HG03045 (cell line): ENCODE results near the gene OPN4.

Source experiments
- ATAC-seq: cut with Tn5 transposase; IDR thresholded peaks from one replicate; pipeline ENCODE4 v1.9.1; 2021; ENCODE audit warnings: mild to moderate bottlenecking, moderate library complexity; ENCODE audit not compliant: unreplicated experiment

Gene OPN4

DNA sequence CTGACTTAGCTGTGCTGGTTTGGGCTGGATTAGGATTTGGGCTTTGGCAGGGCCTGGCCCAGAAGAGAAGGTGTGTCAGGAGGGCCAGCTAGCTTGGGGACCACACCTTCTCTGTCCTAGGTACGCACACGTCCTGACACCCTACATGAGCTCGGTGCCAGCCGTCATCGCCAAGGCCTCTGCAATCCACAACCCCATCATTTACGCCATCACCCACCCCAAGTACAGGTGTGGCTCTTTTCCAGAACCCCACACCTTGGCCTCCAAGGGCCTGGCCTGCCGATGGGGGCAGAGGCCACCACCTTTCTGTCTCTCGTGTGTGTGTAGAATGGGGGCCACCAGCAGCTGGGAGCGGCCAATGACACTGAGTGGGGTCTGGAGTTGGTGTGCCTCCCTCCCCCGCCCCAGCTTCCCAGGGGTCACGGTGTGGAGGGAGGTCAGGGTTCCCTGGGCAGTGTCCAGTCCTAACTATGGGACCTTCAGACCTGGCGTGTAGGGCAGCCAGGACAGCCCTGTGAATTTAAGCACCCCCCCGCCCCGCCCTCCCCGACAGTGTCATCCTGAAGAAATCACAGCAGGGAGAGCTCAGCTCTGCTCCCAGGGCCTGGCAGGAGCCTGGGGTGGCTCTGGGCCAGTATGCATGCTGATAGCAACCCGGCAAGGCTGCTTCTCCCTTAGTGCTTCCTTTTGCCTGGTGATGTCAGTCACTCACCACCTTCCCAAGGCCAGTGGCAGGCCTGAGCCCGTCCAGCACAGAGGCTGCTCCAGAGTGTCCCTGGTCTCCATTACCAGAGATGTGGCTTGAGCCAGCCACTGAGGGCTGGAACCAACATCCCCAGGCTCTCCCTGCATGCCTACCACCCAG lies 7.0 kb downstream of the OPN4 start:
- no peak for ATAC-seq

DNA sequence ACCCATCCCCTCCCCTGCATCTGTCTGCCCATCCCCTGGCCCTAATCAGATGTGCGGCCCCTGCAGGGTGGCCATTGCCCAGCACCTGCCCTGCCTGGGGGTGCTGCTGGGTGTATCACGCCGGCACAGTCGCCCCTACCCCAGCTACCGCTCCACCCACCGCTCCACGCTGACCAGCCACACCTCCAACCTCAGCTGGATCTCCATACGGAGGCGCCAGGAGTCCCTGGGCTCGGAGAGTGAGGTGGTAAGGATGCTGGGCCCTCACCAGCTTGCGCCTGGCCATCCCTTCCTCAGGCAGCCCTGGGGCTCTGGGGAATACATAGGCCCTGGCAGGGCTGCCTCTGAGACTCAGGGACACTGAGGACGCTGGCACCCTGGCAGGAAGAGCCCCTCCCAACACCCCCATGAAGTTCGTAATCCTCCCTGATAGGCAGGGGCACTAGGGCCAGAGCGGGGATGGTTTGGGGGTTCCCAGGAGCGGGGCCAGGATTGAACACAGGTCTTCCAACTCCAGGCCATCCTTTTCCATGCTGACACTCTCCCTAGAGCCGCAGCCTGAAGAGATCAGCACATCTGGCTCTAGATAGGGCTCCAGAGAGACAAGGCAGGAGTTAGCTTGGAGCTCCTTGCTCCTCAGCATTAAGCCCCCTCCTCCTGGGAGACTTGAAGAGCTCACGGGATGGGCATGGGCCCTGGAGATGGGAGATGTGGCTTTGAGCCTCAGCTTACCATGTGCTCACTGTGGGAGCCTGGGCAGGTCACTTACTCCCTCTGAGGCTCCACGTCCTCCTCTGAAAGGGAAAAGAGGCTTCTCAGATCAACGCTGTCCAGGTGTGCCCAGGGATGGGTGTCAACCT lies 8.1 kb downstream of the OPN4 start:
- no peak for ATAC-seq

DNA sequence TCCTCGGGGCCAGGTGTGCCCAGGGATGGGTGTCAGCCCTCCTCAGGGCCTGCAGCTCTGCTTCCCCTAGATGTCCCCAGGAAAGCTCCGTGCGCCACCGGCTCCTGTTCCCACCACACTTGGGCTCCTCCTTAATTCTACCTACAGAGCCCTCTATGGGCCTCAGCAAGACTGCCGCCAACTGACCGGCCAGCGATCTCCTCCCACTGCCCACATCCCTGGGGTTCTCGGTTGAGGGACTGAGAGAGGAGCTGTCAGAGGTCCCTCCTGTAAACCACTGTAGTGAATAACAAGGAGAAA lies 8.6 kb downstream of the OPN4 start:
- no peak for ATAC-seq

DNA sequence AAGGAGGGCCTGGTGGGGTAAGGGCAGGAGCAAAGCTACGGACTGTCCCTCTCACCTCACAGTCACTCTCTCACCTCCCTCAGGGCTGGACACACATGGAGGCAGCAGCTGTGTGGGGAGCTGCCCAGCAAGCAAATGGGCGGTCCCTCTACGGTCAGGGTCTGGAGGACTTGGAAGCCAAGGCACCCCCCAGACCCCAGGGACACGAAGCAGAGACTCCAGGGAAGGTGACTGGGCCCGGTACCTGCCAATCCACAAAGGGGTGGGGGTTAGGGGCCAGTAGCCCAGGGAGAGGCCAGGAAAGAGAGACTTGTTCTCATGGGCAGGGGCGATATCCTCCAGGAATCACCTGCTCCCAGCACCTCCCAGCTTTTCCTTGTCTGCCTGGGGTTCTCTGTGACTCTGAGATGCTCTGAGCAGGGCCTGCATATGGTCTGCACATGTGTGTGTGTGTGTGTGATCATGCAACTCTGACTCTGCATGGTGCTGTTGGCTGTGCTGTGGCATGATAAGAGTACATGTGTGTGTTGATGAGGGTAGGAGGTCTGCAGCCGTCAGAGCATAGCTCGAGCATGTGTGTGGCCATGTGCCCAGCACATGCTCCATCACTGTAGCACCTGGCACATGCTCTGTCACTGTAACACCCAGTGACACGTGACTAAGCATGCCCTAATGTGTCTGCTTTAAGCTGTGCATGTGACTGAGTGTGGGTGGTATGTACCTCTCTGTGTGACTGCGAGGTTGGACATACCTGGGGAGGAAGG lies 9.4 kb downstream of the OPN4 start:
- no peak for ATAC-seq

DNA sequence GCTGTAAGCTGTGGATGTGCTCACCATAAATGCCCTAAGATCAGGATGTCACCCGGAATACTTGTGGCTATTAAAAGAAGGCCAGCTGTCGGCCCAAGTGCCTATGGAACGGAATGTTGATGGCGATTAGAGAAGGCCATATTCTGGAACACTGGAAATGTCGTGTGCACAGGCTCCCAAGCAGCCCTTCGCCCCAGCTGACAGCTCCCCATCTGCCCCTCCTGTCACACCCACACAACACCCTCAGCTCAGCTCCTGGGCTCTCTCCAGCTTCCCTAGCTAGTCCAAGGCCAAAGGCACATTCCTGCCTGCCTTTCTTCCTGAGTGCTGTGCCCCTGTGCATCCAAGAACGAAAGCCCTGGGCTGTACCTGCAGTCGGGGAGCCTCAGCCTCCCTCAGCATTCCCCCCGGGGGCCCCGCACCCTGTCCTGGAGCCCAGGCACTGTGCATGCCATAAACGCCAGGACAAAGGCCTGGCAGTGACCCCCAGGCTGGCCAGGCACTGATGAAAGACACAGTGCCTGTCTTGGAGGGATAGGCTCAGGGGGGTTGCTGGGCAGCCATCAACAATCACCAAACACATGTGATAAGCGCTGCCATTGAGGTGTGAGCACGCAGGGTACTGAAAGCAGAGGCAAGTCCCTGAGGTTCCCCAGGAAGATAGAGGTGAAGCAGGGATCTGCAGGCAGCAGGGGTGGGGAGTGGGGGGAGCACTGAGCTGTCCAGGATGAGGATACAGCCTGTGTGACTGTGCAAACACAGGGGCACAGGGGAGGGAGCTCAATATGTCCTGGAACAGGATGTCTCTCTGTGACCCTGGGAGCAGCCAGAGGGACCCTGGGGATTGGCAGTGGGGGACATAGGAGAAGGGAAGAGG lies 10.2 kb downstream of the OPN4 start:
- ATAC-seq = no peak

DNA sequence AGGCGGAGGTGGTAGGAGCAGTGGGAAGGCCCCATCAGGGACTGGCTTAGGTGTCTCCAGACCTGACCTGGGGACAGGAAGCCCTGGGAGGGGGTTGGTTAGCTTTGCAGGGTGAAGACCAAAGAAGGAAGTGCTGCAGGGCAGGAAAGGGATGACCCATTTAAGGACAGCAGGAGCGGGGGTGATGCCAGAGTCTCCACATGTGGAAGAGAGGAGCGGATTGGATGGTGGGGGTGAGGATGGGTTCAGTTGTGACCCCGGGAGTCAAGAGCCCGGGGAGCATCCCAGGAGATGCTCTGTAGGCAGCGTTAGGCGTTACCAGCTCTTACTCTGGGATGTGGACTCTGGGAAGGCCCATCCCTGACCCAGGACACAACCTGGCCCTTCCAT lies 10.9 kb downstream of the OPN4 start:
- ATAC-seq = no peak

DNA sequence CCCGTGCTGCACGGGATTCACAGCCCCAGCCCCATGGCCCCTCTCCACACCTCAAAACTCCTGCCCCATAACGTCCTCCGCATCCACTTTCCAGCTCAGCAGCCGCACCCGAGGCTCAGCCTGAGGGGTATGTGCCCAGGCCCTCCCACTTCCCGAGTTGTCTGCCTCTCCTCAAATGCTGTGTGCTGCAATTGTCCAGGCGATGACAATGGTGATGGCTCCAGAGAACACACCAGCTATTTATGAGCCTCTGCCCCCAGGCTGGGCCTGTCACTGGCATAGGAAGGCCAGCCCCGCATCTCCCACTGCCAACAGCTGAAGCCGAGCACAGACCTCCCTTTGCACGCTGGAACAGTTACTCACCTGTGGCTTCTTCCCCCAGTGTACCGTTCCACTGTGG lies 11.5 kb downstream of the OPN4 start:
- ATAC-seq = no peak

DNA sequence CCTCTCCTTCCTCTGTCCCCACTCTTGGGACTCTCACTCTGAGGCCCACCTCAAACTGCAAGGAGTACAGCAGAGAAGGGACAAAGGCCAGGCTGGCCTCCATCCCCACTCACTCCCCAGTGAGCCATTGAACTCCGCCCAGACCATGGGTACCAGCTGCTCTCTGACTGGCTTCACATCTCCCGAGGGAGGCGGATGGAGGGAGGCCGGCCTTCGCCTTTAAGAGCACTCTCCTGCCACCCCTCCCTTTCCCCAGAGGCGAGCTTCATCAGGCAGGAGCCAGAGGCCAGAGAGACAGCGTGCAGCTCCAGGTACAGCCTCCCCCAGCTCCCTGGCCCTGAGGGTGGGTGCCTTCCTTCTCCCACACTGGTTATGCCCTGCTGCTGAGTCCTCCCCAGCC lies 12.2 kb downstream of the OPN4 start:
- no peak for ATAC-seq

DNA sequence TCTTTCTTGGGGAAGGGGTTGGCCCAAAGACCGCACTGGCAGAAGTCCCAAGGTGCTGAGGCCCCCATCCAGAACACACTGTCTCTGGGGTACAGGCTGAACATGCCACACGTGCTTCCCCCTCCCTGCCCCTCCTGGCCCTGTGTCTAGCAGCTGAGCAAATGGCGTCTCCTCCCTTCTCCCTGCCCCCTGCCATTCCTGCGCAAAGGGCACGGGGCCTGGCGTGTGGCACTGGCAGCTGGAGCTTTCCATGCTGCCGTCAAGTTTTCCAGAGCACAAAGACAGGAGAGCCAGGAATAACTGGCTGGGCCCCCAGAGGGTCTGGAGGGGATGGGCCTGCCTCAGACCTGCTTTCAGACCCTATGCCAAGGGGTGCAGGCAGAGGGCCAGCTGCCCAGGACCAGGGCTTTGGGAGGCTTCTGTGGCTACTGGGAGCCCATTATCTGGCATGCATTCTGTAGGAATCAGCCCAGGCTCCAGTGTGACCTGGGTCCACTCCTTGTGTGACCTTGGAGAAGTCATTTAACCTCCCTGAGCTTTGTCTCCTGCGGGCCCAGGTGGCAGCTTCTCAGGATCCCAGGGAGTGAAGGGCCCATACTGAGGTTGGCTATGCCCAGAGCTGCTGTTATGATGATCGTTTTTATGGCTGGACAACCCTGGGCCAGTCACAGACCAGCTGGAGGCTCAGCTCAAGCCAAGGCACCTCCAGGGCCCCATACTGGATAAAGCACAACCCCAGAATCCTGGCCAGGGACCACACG lies 13.3 kb downstream of the OPN4 start:
- no peak for ATAC-seq

DNA sequence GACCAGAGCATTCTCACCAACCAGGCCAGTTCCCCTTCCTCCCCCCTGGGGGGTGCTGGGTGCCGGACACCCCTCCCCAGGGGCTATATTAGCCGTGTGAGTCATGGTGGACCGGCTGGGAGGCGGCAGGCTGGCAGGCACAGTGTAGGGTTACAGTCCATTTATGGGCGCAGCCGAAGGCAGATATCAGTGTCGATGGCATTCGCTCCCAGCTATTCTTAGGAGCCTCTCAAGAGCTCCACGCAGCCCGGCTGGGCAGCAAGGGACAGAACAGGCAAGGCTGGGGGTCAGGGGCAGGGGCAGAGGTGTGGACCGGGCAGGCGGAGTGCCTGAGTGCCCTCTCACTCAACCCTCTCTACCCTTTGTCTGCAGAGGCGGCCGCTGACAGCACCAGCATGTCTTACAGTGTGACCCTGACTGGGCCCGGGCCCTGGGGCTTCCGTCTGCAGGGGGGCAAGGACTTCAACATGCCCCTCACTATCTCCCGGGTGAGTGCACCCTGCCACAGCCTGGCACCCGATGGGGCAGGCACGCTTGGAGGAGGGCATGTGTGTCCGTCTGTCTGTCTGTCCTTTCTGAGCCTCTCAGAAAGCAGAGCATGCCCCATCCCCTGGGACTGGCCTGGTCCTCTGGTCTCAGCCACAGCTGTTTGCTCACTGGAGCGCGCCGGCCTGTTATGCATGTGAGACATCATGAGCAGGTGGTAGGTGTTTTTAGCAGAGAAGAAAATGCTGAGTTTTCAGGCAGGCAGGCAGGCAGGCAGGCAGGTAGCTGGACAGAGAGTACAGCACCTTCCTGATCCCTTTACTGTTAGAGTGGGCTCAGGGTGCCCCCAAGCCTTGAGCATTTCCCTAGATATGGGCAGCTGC lies 14.2 kb downstream of the OPN4 start, which contains the start of gene LDB3:
Gene LDB3 (plus strand): TSS at position 215 of the 869 bp plus-strand sequence. CDS start 181 bp downstream, at position 396.
- no peak for ATAC-seq

DNA sequence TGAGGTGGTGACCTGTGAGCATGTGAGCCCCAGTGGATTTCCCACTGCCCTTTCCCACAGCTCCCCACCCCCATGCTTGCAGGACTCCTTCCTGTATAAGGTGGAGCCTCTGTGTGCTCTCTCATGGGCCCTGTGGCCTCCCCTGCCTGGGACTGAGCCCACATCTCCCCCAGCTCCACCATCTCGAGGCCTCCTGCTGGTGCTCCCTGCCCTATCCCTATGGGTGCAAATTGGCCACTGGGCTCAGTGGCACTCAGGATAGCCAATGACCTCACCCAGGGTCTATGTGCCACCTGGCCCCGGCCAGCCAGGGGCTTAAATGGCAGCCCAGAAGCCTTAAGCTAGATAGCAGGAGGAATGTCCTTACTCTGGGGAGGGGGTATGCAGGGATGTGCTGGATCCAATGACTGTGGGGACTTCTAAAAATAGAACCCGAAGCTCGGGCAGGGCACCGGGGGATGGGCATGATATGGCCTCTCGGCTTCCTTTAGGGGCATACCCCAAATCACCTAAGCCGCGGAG lies 16.0 kb downstream of the OPN4 start:
- ATAC-seq = no peak

DNA sequence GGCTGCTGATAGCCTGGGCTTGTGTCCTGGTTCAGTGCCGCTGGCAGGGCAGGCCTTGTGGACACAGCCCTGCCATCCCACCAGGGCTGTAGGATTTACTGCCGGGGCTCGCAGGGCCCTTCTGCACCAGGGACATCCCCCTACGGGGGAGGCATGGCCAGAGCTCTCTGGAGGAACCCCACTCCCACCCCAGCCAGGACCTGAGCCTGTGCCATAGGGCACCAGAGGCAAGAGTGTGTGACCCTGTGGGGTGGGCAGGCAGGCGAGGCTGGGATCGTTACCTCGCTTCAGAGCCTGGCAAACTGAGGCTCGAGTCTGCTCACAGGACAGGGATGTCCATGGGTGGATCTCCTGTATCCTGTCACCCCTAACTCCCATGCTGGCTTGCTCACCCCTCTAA lies 16.5 kb downstream of the OPN4 start:
- no peak for ATAC-seq

DNA sequence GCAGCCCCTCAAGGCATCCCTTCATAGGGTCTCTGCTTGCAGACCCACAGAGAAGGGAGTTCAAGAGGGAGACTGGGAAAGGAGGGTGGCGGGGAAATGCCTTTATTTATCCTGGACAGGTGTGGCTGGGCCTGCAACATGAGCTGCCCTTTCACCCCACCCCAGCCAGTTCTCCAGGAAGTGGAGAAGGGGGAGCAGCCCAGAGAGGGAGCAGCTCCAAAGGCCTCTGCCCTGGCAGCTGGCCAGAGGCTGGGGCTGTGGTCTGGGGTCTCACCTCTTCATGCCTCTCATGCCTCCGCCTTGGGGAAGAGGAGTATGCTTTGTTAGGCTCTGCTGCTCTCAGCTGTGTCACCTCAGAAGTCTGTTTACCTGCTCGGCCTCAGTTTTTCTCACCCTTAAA lies 17.1 kb downstream of the OPN4 start:
- no peak for ATAC-seq

DNA sequence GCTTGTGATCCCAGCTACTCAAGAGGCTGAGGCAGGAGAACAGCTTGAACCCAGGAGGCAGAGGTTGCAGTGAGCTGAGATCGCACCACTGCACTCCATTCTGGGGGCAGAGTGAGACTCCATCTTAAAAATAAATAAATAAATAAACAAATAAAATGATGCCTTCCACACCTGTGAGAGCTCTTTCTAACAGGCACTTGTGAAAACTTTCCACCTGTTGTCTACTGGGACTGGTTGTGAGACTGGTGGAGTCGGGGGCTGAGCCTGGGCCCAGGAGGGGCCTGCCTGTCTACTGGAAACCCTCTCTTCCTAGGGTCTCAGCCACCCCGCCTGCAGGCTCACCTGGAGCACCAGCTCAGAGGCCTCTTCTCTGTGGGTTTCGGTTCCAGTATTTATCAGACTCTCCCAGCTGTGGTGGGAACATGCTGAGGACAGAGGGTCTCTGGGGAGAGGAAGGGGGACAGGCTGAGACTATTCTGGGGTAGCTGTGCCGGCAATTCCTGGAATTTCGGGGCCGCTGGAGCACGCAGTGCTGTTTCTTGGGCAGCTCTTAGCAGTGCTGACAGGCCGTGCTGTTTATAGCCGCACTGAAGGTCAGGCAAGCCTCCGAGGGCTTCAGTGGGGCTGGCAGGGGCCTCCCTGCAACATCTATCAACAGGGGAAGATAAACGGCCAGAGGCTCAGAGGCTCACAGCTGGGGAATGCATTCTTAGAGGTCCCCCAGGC lies 17.8 kb downstream of the OPN4 start:
- no peak for ATAC-seq

DNA sequence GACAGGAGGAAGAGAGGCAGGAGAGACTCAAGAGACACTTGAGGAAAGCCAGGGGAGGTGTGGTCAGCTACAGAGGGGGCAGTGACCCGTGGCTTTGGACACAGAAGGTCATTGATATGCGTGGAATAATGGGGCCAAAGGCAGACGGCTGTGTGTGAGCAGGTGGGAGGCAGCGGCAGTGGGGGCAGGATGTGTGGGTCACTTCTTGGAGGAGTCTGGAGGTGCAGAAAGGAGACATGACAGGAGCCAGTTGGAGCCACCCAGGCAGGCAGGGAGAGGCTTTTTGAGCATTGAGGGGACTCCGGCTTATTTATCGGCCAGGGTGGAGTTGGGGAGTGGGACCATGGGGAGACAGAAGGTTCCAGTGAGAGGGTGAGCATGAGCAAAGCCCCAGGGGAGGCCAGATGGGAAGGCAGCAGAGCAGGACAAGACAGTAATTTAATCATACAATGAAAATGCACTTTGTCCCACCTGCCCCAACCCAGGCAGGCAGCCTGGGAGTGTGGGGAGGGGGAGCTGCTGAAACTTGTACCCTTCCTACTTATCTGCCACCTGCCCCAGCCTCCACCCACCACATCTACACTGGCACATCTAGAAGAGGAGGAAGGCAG lies 19.0 kb downstream of the OPN4 start:
- ATAC-seq = no peak

DNA sequence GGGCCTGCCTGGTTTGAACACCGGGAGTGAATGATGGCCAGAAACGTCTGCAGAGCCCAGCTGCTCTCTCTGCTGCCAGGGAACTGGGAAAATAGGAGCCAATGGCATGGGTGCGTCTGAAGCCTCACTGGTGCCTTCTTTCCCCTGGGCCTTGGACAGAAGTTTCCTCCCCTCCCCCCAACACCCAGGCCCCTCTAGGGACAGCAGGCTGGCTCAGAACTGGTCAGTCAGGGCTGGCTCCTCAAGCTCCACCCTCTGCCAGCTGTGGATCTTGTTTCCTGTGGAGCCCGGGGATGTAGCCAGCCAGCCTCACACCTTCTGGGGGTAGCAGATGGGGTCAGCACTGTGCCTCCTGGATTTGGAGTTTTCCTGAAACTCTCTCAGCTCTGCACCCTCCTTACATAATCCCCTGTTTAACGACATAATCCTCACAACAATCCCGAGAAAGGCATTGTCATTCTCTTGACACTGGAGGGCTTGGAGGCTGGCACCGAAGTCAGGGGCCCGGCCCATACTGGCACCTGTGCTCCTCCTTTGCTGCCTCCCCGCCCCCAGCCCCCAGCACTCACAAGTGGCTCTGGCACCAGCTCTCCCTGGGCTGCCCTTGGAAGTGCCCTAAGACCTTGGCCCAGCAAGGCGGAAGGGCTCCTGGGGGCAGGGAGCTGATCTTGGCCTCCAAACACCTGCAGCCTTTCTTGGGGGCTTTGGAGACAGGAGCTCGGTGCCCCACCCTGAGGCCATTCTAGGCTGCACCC lies 19.7 kb downstream of the OPN4 start:
- ATAC-seq = no peak

DNA sequence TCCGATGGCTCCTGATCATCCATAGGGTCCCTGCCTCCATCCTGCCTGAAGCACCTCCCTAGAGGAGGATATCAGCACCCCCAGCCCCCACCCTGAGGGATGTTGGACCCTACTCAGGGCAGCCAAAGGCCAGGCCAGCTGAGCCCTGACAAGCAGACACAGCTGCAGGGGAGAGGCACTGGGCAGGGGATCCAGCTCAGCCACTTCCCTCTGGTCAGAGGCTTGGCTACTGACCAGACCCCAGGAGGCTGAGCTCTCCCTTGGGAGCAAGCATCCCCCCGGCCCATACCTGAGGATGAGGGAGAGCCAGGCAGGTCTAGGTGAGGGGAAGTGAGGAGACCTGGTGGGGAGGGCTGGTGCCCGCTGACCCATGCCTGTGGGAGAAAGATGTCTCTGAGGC lies 20.6 kb downstream of the OPN4 start:
- no peak for ATAC-seq
